NCI-H510A (cell line): ENCODE data around the gene THAP12.
"Not testable (repeated sequence)": the region's sequence is repeated elsewhere in the genome, so short reads cannot be mapped to it uniquely, and the experiment has no call there.

Experiments
- DNase-seq: peaks from one replicate; lab custom pipeline; 2025; lab: John Stamatoyannopoulos, UW

Gene THAP12, protein sequence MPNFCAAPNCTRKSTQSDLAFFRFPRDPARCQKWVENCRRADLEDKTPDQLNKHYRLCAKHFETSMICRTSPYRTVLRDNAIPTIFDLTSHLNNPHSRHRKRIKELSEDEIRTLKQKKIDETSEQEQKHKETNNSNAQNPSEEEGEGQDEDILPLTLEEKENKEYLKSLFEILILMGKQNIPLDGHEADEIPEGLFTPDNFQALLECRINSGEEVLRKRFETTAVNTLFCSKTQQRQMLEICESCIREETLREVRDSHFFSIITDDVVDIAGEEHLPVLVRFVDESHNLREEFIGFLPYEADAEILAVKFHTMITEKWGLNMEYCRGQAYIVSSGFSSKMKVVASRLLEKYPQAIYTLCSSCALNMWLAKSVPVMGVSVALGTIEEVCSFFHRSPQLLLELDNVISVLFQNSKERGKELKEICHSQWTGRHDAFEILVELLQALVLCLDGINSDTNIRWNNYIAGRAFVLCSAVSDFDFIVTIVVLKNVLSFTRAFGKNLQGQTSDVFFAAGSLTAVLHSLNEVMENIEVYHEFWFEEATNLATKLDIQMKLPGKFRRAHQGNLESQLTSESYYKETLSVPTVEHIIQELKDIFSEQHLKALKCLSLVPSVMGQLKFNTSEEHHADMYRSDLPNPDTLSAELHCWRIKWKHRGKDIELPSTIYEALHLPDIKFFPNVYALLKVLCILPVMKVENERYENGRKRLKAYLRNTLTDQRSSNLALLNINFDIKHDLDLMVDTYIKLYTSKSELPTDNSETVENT

DNA sequence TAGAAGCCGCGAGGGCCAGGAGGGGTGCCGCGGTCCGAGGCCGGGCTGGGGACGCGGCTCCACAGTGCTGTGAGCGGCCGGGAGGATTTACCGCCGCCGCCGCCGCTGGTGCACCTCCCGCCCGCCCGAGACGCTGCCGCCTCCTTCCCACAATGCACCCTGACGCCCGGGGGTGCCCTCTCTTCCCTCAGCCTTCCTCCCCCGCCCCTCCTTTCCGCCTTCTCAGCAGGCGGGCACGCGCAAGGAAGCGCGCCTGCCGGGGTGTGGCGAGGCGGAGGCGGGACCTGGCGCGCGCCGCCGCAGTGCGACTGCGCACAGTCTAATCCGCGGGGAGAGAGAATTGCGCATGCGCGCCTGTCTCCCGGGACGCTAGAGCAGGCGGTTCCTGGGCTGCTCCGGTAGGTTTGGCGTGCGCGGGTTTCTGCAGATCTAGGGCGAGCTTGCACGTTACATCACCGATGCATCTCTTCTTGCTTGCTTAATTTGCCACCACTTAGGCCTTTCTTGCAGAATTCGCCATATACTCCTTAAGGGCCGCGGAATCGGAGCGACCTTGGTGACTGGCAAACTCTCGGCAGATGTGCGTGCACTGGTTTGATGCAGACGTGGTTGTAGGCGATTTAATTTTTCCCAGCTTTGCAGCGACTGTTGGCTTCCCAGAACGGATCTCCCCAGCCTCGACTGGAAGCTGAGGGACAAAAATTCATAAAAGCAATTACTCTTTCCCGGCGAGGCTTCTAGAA is at the start of gene THAP12, which contains the start of gene GVQW3:
Gene THAP12, minus strand, starts transcription at position 156 of the 743 bp plus-strand sequence. CDS start 296 bp downstream, outside the sequence.
Gene GVQW3, plus strand, starts transcription at position 347 of the 743 bp plus-strand sequence. CDS start 506 bp downstream, outside the sequence.
- DNase-seq = peak; percentile 97

DNA sequence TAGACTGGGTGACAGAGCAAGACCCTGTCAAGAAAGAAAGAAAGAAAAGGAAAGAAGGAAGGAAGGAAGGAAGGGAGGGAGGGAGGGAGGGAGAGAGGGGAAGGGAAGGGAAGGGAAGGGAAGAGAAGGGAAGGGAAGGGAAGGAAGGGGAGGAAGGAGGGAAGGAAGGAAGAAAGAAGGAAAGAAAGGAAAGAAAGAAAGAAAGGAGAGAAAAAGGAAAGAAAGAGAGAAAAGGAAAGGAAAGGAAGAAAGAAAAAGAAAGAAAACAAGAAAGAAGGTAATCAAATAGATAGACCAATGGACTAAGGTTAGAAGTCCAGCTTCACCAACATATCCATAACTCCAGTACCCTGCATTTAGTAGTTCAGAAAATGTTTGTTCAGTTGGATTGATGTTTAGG is 45.7 kb upstream of the THAP12 start:
- no peak for DNase-seq

DNA sequence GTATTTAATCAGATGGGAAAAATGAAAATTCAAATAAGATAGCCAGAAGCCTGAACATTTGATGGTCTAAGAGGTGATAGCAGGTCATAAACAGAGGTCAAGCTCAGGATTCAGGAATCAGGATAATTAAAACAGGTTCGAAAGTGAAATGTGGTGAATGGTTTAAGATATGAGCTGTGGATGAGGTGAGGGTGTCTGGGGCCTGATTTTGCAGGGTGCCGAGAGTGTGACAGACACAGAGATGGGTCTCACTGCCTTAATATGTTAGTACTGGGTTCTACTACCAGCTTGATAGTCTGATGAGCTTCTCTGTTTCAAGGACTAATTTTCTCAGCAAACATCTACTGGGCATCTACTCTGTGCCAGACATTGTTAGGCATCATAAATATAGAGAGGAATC is 44.0 kb upstream of the THAP12 start:
- no peak for DNase-seq

DNA sequence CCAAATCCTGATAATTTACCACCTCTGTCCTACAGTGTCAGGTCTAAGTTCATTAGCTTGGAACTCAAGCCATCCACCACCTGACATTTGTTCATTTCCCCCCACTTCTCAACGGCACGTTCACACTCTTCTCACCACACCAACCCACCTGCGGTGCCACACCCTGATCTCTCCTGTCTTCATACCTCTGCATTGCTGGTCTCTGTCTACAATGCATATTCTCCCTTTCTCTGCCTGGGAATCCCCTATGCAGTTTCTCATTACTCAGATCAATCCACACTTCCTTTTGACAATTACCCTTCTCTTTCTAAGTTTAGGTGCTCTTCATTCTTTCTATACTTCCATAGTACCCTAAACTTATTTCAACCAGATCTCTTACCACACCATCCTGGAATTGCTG is 43.4 kb upstream of the THAP12 start:
- no peak for DNase-seq

DNA sequence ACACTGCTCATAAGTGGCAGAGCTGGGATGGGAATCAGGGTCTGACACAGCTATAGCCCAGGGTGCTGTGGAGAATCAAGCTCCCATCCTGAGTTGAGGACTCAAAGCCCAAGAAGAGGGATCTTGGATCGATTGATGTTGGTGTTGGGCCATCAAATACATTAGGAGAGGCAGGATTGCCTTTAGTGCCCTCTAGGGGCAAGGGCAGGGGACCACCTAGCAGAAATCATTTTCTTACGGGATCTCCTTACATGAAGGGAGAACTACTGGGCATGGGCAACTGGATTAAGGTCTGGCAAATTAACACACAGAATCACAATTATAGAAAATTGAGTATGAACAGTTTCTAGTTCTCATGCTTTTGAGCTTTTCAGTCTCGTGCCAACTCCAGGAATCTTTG is 39.0 kb upstream of the THAP12 start:
- DNase-seq = no peak

DNA sequence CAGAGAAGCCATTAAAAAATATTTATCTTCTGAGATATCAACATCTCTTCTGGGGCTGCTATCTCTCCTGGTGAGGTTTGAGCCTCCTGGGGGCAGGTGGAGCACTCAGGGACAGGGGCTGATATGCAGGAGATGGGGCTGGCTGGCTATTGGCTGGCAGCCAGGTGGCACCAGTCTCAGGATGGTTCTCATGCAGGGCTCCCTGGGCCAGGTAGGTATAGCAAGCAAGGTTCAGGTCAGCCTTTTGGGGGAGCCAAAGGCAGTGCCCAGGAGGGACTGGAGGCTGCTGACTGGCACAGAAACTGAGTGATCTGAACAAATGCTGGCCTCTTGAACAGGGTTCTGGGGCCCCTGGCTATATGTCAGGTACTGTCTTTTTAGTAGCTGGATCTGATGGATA is 34.1 kb upstream of the THAP12 start:
- no peak for DNase-seq

DNA sequence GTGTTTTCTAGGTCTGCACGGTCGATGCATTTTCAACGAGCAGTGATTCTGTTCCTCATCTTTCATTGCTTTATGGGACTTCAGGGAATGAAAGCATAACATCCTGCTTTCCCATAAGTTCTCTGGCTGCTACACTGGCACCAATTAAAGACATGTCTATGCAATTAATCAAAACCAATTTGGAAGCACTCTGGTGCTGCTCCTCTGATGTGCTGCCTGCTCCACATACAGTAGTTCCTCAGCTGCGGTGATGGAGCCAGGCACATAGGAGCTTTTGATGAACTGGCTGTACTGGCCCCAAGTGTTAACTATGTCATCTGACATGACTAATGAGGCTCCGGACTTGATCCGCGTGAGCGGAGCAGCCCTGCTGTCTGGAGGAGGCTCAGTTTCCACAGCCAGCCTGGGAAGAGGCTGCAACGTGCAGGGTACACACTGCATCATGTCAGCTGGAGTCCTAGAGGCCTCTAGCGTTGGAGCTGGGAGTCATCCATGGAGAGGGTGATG is 30.0 kb upstream of the THAP12 start:
- no peak for DNase-seq

DNA sequence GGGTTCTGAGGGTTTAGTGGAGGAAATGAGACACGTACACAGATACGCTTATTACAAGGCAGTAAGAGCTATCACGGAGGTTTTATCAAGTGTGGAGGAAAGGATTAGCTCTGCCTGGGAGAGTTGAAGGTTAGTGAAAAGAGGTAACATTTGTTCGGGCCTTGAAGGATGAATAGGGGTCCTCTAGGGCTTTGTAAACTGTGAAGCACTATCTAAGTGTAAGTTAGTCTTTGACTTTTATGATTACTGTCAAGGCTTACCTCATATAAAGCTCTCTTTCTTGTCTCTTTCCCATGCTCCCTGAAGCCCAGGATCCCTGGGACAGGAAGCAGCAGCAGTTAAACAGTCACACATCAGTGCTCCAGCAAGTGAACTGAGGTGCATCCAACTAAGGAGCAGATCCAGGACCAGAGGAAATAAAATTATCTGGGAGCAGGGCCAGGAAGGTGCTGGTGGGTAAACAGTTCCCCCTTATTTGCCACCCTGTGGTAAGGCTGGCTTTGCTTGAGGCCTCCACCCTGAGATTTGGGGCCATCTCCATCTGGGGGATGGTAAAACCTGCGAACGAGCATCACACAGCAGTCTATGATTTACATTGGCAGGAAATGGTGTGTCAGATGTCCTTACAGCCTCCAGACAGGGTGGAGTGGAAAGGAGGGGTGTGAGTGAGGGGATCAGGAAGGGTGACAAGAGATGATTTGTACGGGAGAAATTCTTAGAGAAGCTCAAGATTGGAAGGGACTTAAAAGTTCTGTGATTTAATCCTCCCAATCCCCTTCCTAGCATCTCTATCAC is 27.4 kb upstream of the THAP12 start:
- no peak for DNase-seq

DNA sequence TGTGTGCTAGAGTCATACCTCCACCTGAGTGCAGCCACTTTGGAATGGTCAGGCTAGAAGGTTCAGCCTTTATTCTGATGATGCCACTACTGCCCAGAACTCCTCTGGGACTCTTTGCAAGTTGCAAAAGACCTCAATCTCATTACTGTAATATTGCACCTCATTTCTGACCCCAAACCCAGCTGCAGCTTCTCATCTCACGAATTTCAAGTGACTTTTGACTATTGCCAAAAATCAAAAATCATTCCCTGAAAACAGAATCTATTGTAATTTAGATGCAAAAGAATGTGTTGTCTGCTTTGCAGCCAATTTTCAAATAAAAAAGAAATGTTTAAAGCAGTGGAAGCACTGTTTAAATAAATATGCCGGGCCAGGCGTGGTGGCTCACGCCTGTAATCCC is 25.4 kb upstream of the THAP12 start:
- no peak for DNase-seq

DNA sequence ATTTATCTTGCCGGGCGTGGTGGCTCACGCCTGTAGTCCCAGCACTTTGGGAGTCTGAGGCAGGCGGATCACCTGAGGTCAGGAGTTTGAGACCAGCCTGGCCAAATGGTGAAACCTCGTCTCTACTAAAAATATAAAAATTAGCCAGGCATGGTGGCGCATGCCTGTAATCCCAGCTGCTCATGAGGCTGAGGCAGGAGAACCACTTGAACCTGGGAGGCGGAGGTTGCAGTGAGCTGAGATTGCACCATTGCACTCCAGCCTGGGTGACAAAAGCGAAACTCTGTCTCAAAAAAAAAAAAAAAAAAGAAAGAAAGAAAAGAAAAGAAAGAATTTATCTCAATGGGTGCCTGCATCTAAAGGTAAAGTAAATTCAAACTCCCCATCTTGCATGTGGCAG is 20.6 kb upstream of the THAP12 start:
- not testable (repeated sequence) for DNase-seq

DNA sequence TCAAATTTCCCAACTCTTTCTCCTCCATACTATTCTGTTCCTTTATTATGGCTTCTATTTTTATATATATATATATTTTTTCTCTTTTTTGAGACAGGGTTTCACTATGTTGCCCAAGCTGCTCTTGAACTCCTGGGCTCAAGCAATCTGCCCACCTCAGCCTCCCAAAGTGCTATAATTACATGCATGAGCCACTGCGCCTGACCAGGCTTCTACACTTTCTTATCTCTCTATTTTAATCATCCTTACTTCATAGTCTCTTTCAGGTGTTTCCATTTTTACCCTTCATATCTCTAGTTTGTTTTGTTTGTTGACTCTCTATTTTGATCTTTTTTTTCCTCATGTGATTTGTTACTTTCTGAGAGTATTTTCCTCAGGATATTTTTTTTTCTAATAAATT is 20.0 kb upstream of the THAP12 start:
- no peak for DNase-seq

DNA sequence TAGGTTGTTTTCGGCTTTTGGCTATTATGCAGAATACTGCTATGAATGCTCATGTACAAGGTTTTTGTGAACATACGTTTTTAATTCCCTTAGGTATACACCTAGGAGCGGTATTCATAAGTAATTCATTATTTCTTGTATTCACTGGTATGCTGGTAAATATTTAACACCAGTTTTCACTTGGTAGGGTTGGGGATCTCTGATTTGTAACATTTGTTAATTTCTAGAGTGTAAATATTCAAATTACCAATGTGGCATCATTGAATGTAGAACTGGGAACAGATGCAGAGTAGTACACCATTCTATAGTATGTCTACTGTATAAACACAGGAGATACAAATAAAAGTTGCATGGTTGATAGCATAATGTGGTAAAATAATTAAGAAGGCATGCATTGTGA is 16.5 kb upstream of the THAP12 start:
- DNase-seq = no peak

DNA sequence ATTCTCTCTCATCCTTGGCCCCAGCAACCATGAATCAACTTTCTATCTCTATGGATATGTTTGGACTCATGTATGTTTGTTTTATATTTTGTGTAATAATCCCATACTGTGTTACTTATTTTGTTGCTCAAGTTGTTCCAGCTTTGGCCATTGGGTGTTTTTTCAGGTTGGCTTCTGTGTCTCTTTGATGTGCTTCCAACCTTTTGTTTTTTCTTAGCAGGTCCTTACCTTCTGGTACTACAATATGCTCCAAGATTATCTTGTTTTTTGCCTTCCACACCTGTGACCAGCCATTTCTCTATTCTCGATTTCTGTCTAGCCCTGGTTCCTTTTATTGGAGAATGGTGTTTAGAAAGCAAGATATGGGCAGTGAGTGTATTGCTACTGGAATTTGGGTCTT is 14.4 kb upstream of the THAP12 start:
- no peak for DNase-seq

DNA sequence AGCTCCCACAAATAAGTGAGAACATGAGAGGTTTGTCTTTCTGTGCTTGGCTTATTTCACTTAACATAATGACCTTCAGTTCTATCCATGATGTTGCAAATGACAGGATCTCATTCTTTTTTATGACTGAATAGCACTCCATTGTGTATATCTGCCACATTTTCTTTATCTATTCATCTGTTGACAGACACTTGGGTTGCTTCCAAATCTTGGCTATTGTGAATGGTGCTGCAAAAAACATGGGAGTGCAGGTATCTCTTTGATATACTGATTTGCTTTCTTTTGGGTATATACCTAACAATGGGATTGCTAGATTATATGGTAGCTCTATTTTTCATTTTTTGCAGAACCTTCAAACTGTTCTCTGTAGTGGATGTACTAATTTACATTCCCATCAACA is 13.5 kb upstream of the THAP12 start:
- no peak for DNase-seq

DNA sequence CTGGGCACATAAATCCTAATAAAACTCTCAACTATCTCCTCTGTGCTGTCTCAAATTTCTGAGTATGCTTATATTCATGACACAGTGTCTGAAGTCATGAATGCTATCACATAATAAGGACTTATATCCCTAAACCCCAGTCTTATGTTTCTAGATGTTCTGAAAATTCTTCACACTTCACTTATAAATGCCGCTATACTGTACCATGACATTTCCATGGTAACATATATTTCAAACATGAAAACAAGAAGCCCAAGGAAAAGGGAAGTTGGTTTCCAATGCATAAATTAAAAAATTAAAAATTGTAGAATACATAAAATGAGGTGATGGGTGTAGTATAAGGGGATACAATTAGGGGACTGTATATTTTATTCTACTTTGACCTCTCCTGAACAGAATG is 11.9 kb upstream of the THAP12 start:
- DNase-seq = no peak

DNA sequence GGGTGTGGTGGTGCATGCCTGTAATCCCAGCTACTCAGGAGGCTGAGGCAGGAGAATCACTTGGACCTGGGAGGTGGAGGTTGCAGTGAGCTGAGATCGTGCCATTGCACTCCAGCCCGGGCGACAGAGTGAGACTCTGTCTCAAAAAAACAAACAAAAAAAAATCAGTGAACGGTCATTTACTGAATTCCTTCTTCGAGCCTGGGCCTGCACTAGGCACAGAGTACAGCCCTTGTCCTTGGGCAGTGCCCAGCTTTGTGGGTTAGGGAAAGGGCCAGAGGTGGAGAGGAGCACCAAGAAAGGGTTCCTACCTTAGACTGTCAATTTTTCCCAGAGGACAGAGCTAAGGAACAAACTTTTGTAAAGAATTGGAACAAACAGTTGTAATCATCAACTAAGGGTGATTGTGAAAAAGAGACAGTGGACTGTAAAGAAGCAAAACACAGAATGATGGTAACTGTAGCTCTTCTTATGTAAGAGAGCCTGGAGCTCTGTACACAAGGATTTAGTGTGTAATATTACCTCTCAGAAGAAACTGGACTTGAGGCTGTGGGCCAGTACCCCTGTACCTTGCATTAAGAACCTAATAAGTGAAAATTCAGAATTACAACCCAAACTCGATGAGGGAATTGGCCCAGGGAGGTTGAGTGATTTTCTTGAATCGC is 11.0 kb upstream of the THAP12 start:
- DNase-seq = no peak

DNA sequence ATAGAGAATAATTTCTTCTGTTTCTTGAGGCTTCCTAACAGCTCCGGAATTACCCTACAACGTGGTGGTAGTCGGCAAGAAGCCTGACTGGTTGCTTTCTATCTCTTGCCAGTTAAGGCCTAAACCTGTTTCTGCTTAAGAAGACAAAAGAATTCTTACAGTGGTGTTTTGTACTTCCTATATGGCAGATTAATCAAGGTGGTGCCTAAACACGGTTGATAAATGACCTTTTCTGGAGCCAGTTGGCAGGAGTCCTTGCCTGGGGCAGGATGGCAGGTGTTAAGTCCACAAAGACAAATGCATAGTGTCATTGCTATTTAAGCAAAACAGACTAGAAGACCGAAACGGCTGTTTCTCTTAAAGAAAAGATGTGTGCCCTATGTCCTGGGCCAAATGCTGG is 10.1 kb upstream of the THAP12 start:
- no peak for DNase-seq

DNA sequence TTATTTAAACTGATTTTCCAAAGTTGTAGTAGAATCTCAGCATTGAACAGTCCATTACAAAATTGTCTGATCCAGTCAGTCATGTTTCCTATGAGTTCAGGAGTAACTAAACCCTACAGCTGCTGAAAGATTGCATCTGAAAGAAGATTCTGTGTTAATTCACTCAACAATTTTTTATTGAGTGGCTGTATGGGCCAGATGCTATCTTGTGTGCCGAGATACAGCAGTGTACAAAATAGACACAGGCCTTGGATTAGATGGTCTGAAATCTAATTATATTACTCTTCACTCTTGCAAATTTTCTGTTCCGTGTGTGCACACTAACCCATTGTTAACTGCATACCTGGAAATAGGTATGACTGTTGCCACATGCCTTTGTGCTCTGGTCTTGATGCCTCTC is 7.5 kb upstream of the THAP12 start:
- no peak for DNase-seq

DNA sequence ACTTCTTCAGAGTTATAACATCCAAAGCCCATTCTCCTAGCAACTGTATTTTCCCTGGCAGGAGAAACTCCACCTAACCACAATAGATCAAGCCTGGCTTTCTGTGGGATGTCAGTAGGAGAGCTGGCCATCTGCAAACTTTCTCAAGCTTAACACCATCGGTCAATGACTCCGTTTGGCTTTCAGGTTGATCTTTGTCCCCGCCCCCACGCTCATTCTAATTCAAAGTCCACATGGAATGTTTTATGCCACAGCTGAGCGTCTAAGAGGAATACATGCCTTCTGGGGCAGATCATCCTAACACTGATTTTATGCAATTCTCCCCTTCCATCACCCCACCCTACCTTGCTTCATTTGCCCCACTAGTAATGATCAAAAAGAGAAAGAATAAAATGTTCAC is 5.0 kb upstream of the THAP12 start:
- DNase-seq = no peak

DNA sequence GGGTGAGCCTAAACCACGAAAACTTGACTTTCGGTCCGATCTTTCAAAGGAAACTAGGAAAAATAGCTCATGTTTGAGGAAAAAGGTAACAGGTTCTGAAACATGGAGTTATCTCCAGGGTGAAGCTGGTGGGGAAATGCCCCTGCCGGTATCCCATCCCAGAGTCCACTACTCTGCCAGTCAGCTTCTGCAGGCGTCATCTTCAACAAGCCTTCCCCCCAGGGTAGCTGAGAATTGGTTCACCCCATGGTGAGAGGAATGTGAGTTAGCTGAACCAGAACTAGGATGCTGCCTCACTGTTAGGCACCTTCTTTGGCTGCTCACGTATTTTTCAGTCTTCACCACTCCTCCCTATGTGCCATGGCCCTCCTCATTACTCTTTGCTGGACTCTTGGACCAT is 1.3 kb upstream of the THAP12 start:
- DNase-seq = no peak
